Heart left ventricle (tissue), 16 donors: ENCODE measurements around the gene FOXJ1. TPM values are rescaled to one million over a fixed set of nuclear protein-coding genes. Genes with fewer than 3 reads are reported as not detected.

Experiments used
- ATAC-seq, 4 donors: fragments of 200-7000 bp; cut with Tn5 transposase; one replicate each; pipeline ENCODE4 v1.9.1; 2020 to 2022; ENCODE audit warnings: moderate library complexity in 4 of 4, mild to moderate bottlenecking in 3 of 4, moderate number of reproducible peaks in 1 of 4
- DNase-seq, 5 donors: peaks; one replicate each; pipeline ENCODE4 v3.0.0-alpha.2; 2020
- H3K27ac ChIP-seq, 12 donors: fragments of 200-600 bp; sonication (generic) in 4 of 12; one replicate each; pipeline versions ENCODE4 v1.5.0 to v1.8.0; 2016 to 2022; ENCODE audit warnings: mild to moderate bottlenecking in 2 of 12
- H3K27me3 ChIP-seq, 9 donors: fragments of 200-600 bp; sonication (generic) in 2 of 9; one replicate each; pipeline versions ENCODE4 v1.5.1 to v1.8.0; 2016 to 2022; ENCODE audit warnings: mild to moderate bottlenecking in 3 of 9
- H3K36me3 ChIP-seq, 9 donors: fragments of 200-600 bp; sonication (generic) in 2 of 9; one replicate each; pipeline versions ENCODE4 v1.5.0 to v1.8.0; 2018 to 2022; ENCODE audit warnings: mild to moderate bottlenecking in 2 of 9
- H3K4me1 ChIP-seq, 12 donors: fragments of 200-600 bp; sonication (generic) in 4 of 12; one replicate each; pipeline versions ENCODE4 v1.5.0 to v1.8.0; 2016 to 2022; ENCODE audit warnings: mild to moderate bottlenecking in 3 of 12
- H3K4me3 ChIP-seq, 12 donors: fragments of 200-600 bp; sonication (generic) in 4 of 12; one replicate each; pipeline versions ENCODE4 v1.5.0 to v1.8.0; 2017 to 2022; ENCODE audit warnings: mild to moderate bottlenecking in 9 of 12, moderate library complexity in 4 of 12
- H3K9me3 ChIP-seq, 12 donors: fragments of 200-600 bp; sonication (generic) in 4 of 12; one replicate each; pipeline versions ENCODE4 v1.5.0 to v1.8.0; 2016 to 2022; ENCODE audit warnings: mild to moderate bottlenecking in 1 of 12
- CTCF ChIP-seq, 12 donors: fragments of 200-600 bp; sonication (generic) in 4 of 12; IDR thresholded peaks; one replicate each; pipeline versions ENCODE4 v1.5.0 to v1.8.0; 2018 to 2022; ENCODE audit warnings: antibody characterized with exemption in 12 of 12, mild to moderate bottlenecking in 5 of 12
- POLR2A ChIP-seq, 2 donors: fragments of 450-650 bp; IDR thresholded peaks; one replicate each; pipeline ENCODE4 v1.6.1; 2017; ENCODE audit warnings: antibody characterized with exemption in 2 of 2, mild to moderate bottlenecking in 2 of 2, moderate library complexity in 2 of 2
- WGBS, 4 donors: extraction: QIAGEN DNeasy Blood & Tissue Kit in 2 of 4; methylation state at CpG; one replicate each; pipeline versions ENCODE4 v1.1.5 to v1.1.7; 2013 to 2018; 5-methylcytosine and 5-hydroxymethylcytosine counted together
- intact Hi-C, 10 donors: fragments of 100-400 bp; cut with DNase I; formaldehyde crosslinking; loops; one replicate each; pipeline versions ENCODE4 v1.11.1 to v1.14.2; 2022
- polyA plus RNA-seq, 2 donors: library from polyadenylated mRNA; stranded (reverse); fragments of 200-250 nt; gene quantifications; one replicate each; pipeline ENCODE4 v1.2.3, GENCODE V29; 2013
- total RNA-seq, 9 donors: library from RNA; depleted of rRNA in 2 of 9; stranded (reverse); fragments of >200 nt in 2 of 9; fragmentation: NEBNext Ultra II Directional in 3 of 9; extraction: Animal tissue kit (Norgen Biotek cat#: 25700) in 3 of 9; gene quantifications; one replicate each; pipeline versions ENCODE4 v1.1.0 to v1.2.4, GENCODE V29; 2016 to 2023
- donor health status: ischemic (EF 13 %, LVEDD 7.1; RV severe dilation, severe dysfunction).
- donor health status: healthy with polysubstance abuse.
- donor health status: DM: no; HTN: yes; CAD: no.
- donor health status: DM: no; HTN: no; CAD: no.
- donor health status: ischemic (EF 25% LVEDD 6.9; RV normal size, moderate dysfunction).
- donor health status: ischemic (EF 25% LVEDD 5.7; RV mildly dilated, moderate dysfunction).
- donor health status: healthy.
- donor health status: DM: yes; HTN: yes; CAD: no.
- donor health status: ischemic (EF 35%, LVEDD 5.7; RV mildly dilated, moderate dysfunction).
- donor health status: nonischemic (EF 11% LVEDD 7.7; RV severe dilation, severe dysfunction).
- donor health status: DM: yes; HTN: yes; CAD: no.
- donor health status: PGD.
- donor health status: ischemic (EF 29% LVEDD 5.4; RV normal size, mild dysfunction).
- donor health status: nonischemic (EF 23%, LVEDD 6.1; RV moderate dilation, normal function).

Gene FOXJ1
- total and polyA plus RNA-seq, 11 donors = not detected

- WGBS, 4 donors = 21 to 32% (median 25%) methylated on average over 15 to 21 of the region's 21 CpGs
- Histone ChIP-seq H3K9me3 (no peaks in the 10 kb centered on the region), H3K27ac (no peak overlapping the region), H3K36me3 (no peaks in the 10 kb centered on the region), H3K4me1 (peaks cover 0 to 15% (median 2%) of the 10 kb centered on the region in 12 donors), H3K27me3 (peaks cover 13 to 80% (median 68%) of the 10 kb centered on the region in 9 donors), H3K4me3 (no peak overlapping the region)
- TF ChIP-seq CTCF (IDR thresholded peaks at IDR 0.05) = no peak
- no peak for TF ChIP-seq POLR2A (IDR thresholded peaks at IDR 0.05)
- intact Hi-C loops = no loop called here
- ATAC-seq (no peak), DNase-seq (peak in 2 of 5 donors; percentile 11 to 55)
These were observed 8.3 kb downstream of the FOXJ1 start for GRCh38 chr17:76132574-76133338.

GRCh38 chr17:76131692-76132573 lies 9.1 kb downstream of the FOXJ1 start:
- Histone ChIP-seq H3K4me3 (no peak overlapping the region), H3K4me1 (peaks cover 0 to 9% (median 0%) of the 10 kb centered on the region in 12 donors), H3K27me3 (peaks cover 5 to 72% (median 60%) of the 10 kb centered on the region in 9 donors), H3K36me3 (no peaks in the 10 kb centered on the region), H3K27ac (no peak overlapping the region), H3K9me3 (no peaks in the 10 kb centered on the region)
- 42 to 46% (median 44%) methylated on average over 15 to 21 of the region's 21 CpGs for WGBS, 4 donors
- ATAC-seq = no peak
- DNase-seq = peak in 1 of 5 donors; percentile 37
- no peak for TF ChIP-seq POLR2A (IDR thresholded peaks at IDR 0.05)
- no peak for TF ChIP-seq CTCF (IDR thresholded peaks at IDR 0.05)
- intact Hi-C loops = no loop called here

GRCh38 chr17:76131051-76131691 lies 9.9 kb downstream of the FOXJ1 start:
- Histone ChIP-seq H3K9me3 (no peaks in the 10 kb centered on the region), H3K27me3 (peaks cover 0 to 64% (median 52%) of the 10 kb centered on the region in 9 donors), H3K36me3 (no peaks in the 10 kb centered on the region), H3K4me3 (no peak overlapping the region), H3K27ac (no peak overlapping the region), H3K4me1 (peaks cover 0 to 9% (median 0%) of the 10 kb centered on the region in 12 donors)
- no peak for TF ChIP-seq CTCF (IDR thresholded peaks at IDR 0.05)
- TF ChIP-seq POLR2A (IDR thresholded peaks at IDR 0.05) = no peak
- DNase-seq = peak in 1 of 5 donors; percentile 64
- ATAC-seq = no peak
- intact Hi-C loops = no loop called here
- WGBS, 4 donors = 46 to 51% (median 48%) methylated on average over 20 to 21 of the region's 21 CpGs
